ENCODE measurements around the gene SMCO1.
"Not testable (repeated sequence)": the region's sequence is repeated elsewhere in the genome, so short reads cannot be mapped to it uniquely, and the experiment has no call there.

SMCO1 gene
- total RNA-seq, result 0 to 1.1 (median 0) reads per million in 17 experiments

GRCh38 chr3:196514913-196515621, at the start of gene SMCO1:
Gene SMCO1, minus strand, starts transcription at chr3:196515346. Its CDS starts 137 bp downstream, at chr3:196515209.
- DNase-seq, result no peak

- no peak for DNase-seq
Measured at GRCh38 chr3:196563721-196564225, 48.6 kb upstream of the SMCO1 start.

GRCh38 chr3:196559826-196560225, 44.7 kb upstream of the SMCO1 start:
- no peak for DNase-seq

- no peak for DNase-seq
Measured at GRCh38 chr3:196558476-196558875, 43.3 kb upstream of the SMCO1 start.

- no peak for DNase-seq
Measured at GRCh38 chr3:196557236-196557635, 42.1 kb upstream of the SMCO1 start.

- DNase-seq, result no peak
Measured at GRCh38 chr3:196555295-196555694, 40.1 kb upstream of the SMCO1 start.

- peak; percentile 43 to 77 (median 64) for DNase-seq
Measured at GRCh38 chr3:196554205-196554604, 39.1 kb upstream of the SMCO1 start.

- DNase-seq, result no peak
Measured at GRCh38 chr3:196553551-196553950, 38.4 kb upstream of the SMCO1 start.

GRCh38 chr3:196552253-196552652, 37.1 kb upstream of the SMCO1 start:
- DNase-seq, result no peak

GRCh38 chr3:196550172-196550571, 35.0 kb upstream of the SMCO1 start:
- not testable (repeated sequence) for DNase-seq

GRCh38 chr3:196549312-196549711, 34.2 kb upstream of the SMCO1 start:
- not testable (repeated sequence) for DNase-seq

GRCh38 chr3:196547067-196547466, 31.9 kb upstream of the SMCO1 start:
- no peak for DNase-seq

- no peak for DNase-seq
Measured at GRCh38 chr3:196546537-196546936, 31.4 kb upstream of the SMCO1 start.

GRCh38 chr3:196544491-196544992, 29.4 kb upstream of the SMCO1 start:
- no peak for DNase-seq

- DNase-seq, result no peak
Measured at GRCh38 chr3:196541684-196542445, 26.7 kb upstream of the SMCO1 start.

GRCh38 chr3:196537319-196537984, 22.3 kb upstream of the SMCO1 start:
- DNase-seq, result peak; percentile 38 to 64 (median 54)

- no peak for DNase-seq
Measured at GRCh38 chr3:196533260-196533681, 18.1 kb upstream of the SMCO1 start.

GRCh38 chr3:196531418-196531817, 16.3 kb upstream of the SMCO1 start:
- DNase-seq, result peak; percentile 43 to 62 (median 52)

GRCh38 chr3:196528639-196529233, 13.6 kb upstream of the SMCO1 start:
- DNase-seq, result peak; percentile 84 to 96 (median 92)

- DNase-seq, result no peak
Measured at GRCh38 chr3:196525141-196525540, 10.0 kb upstream of the SMCO1 start.

GRCh38 chr3:196524527-196524926, 9.4 kb upstream of the SMCO1 start:
- DNase-seq, result peak in 2 of 4 experiments; percentile 22 to 24

- no peak for DNase-seq
Measured at GRCh38 chr3:196523841-196524240, 8.7 kb upstream of the SMCO1 start.

Measured in suppressor macrophage (primary cell).